NB4 (cell line): ENCODE measurements around the gene LASP1NB.

Experiments
- DNase-seq: peaks from one replicate; pipeline ENCODE4 v3.0.0; 2010; ENCODE audit warnings: low read depth
- H3K4me3 ChIP-seq: one replicate; pipeline ENCODE4 v1.5.1; 2011; ENCODE audit warnings: mild to moderate bottlenecking, low read depth, low read length, moderate library complexity
- CTCF ChIP-seq: IDR thresholded peaks from one replicate; pipeline ENCODE4 v1.5.1; 2012; ENCODE audit warnings: low read depth, low read length
- MAX ChIP-seq: IDR thresholded peaks from 2 replicates; pipeline ENCODE4 v1.6.1; 2011; ENCODE audit warnings: low read depth, low read length
- MYC ChIP-seq: IDR thresholded peaks from 2 replicates; pipeline ENCODE4 v1.6.1; 2011; ENCODE audit warnings: low read depth, low read length
- POLR2A ChIP-seq: IDR thresholded peaks from 2 replicates; pipeline ENCODE4 v1.6.1; 2011; ENCODE audit warnings: mild to moderate bottlenecking; ENCODE audit not compliant: insufficient read length; ENCODE audit errors: extremely low read depth

Gene LASP1NB

DNA sequence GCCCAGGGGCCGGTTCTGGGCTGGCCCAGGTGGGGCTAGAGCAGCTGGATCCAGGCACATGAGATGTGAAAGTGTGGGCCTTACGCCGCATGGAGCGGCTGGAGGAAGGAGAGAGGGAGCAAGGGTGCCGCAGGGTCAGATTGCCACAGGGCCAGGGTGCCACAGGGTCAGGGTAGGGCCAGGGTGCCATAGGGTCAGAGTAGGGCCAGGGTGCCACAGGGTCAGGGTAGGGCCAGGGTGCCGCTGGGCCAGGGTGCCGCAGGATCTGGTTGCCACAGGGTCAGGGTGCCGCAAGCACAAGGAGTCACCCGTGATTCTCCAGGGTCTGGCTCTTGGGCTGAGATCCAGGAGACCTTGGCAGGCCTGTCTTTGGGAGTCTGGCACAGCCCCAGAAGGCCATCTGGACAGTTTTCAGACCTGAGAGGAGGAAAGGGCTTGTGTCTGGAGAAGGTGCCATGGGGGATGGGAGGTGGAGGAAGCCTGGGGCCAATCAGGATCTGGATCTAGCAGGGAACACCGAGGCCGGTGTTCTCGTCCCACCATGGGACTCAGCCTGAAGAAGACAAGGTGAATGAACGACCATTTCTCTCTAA is 13.1 kb upstream of the LASP1NB start:
- no peak overlapping the region for H3K4me3 ChIP-seq
- DNase-seq = no peak
- TF ChIP-seq MYC = no peak
- no peak for TF ChIP-seq CTCF
- no peak for TF ChIP-seq MAX
- TF ChIP-seq POLR2A = no peak

- H3K4me3 ChIP-seq = no peak overlapping the region
- no peak for DNase-seq
- TF ChIP-seq MAX (no peak), POLR2A (no peak), MYC (no peak), CTCF (no peak)
Observed at GRCh38 chr17:38914741-38915638, 10.4 kb upstream of the LASP1NB start.

GRCh38 chr17:38915639-38915995 is 9.8 kb upstream of the LASP1NB start:
- no peak overlapping the region for H3K4me3 ChIP-seq
- no peak for DNase-seq
- TF ChIP-seq POLR2A = no peak
- TF ChIP-seq MYC = no peak
- no peak for TF ChIP-seq MAX
- no peak for TF ChIP-seq CTCF

DNA sequence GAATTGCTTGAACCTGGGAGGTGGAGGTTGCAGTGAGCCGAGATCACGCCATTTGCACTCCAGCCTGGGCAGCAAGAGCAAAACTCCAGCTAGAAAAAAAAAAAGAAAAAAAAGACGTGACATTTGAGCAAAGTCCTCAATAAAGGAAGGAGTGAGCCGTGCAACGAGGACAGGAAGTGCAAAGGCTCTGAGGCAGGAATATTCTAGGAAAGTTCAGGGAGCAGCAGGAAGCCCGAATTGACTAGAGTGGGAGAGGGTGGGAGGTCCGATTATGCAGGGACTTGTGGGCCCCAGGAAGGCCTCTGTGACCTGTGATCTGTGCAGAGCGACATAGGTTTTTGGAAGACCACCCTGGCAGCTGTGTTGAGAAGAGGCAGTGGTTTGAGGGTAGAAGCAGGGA is 8.6 kb upstream of the LASP1NB start:
- DNase-seq = no peak
- no peak for TF ChIP-seq MYC
- TF ChIP-seq CTCF = no peak
- TF ChIP-seq MAX = no peak
- TF ChIP-seq POLR2A = no peak
- no peak overlapping the region for H3K4me3 ChIP-seq

GRCh38 chr17:38917259-38917658 is 8.2 kb upstream of the LASP1NB start:
- TF ChIP-seq MYC (no peak), MAX (no peak), POLR2A (no peak), CTCF (no peak)
- DNase-seq = no peak
- H3K4me3 ChIP-seq = no peak overlapping the region
